ENCODE measurements around the gene HMCN2.

HMCN2 gene

GRCh38 chr9:130477564-130477963, 212.0 kb downstream of the HMCN2 start:
- no peak for DNase-seq

- no peak for DNase-seq
Measured at GRCh38 chr9:130478152-130478551, 212.6 kb downstream of the HMCN2 start.

- DNase-seq = no peak
Measured at GRCh38 chr9:130478736-130479575, 213.4 kb downstream of the HMCN2 start.

- no peak for DNase-seq
Measured at GRCh38 chr9:130479587-130479986, 214.0 kb downstream of the HMCN2 start.

GRCh38 chr9:130480673-130481072, 215.1 kb downstream of the HMCN2 start:
- DNase-seq = no peak

- no peak for DNase-seq
Measured at GRCh38 chr9:130482463-130482862, 216.9 kb downstream of the HMCN2 start.

- DNase-seq = no peak
Measured at GRCh38 chr9:130483371-130483971, 217.9 kb downstream of the HMCN2 start.
